Left renal cortex interstitium (tissue), 4 donors: ENCODE results near the gene MYH14. TPM values are rescaled to one million over a fixed set of nuclear protein-coding genes. Genes with fewer than 3 reads are reported as not detected.

Source experiments
- DNase-seq, 4 donors: peaks; one replicate each; pipeline ENCODE4 v3.0.0-alpha.2; 2013; ENCODE audit warnings: low read depth in 4 of 4, low spot score in 2 of 4, missing footprints in 1 of 4
- polyA plus RNA-seq, 4 donors: library from polyadenylated mRNA; unstranded; fragments of 120-200 nt; gene quantifications; one replicate each; pipeline ENCODE4 v1.2.1, GENCODE V29; 2013; ENCODE audit not compliant: insufficient read length in 4 of 4

MYH14 gene
- polyA plus RNA-seq, 4 donors: 20.0 to 31.9 (median 25.0) TPM

GRCh38 chr19:50280983-50281382 is 77.6 kb downstream of the MYH14 start:
- DNase-seq: no peak

GRCh38 chr19:50281491-50281890 is 78.1 kb downstream of the MYH14 start:
- no peak for DNase-seq

GRCh38 chr19:50285833-50286232 is 82.4 kb downstream of the MYH14 start:
- no peak for DNase-seq

GRCh38 chr19:50286443-50286842 is 83.0 kb downstream of the MYH14 start:
- DNase-seq: no peak

GRCh38 chr19:50287331-50287730 is 83.9 kb downstream of the MYH14 start:
- DNase-seq: no peak

- no peak for DNase-seq
Observed at GRCh38 chr19:50288954-50289353, 85.5 kb downstream of the MYH14 start.

GRCh38 chr19:50290011-50290410 is 86.6 kb downstream of the MYH14 start:
- no peak for DNase-seq

GRCh38 chr19:50290775-50291174 is 87.4 kb downstream of the MYH14 start:
- DNase-seq: no peak

- no peak for DNase-seq
Observed at GRCh38 chr19:50292216-50292827, 88.9 kb downstream of the MYH14 start.

GRCh38 chr19:50293263-50294004 is 90.0 kb downstream of the MYH14 start:
- DNase-seq: no peak

GRCh38 chr19:50300051-50300450 is 96.6 kb downstream of the MYH14 start:
- DNase-seq: no peak

- no peak for DNase-seq
Observed at GRCh38 chr19:50300814-50301606, 97.6 kb downstream of the MYH14 start.

- DNase-seq: no peak
Observed at GRCh38 chr19:50301607-50301971, 98.2 kb downstream of the MYH14 start.

GRCh38 chr19:50303558-50303957 is 100.1 kb downstream of the MYH14 start:
- no peak for DNase-seq

- DNase-seq: no peak
Observed at GRCh38 chr19:50308991-50309390, 105.6 kb downstream of the MYH14 start.

GRCh38 chr19:50309396-50310125 is 106.1 kb downstream of the MYH14 start:
- no peak for DNase-seq

- DNase-seq: no peak
Observed at GRCh38 chr19:50310759-50311465, 107.5 kb downstream of the MYH14 start.

- DNase-seq: no peak
Observed at GRCh38 chr19:50311723-50312635, 108.6 kb downstream of the MYH14 start.
